Activated CD8-positive, alpha-beta T cell treated with anti-CD3 and anti-CD28 coated beads for 36 hours (primary cell): ENCODE measurements around the gene FARP1. TPM values are rescaled to one million over a fixed set of nuclear protein-coding genes. Genes with fewer than 3 reads are reported as not detected.

Experiments used
- ATAC-seq: fragments of 200-7000 bp; cut with Tn5 transposase; one replicate; pipeline ENCODE4 v1.10.0; 2021; ENCODE audit warnings: mild to moderate bottlenecking, moderate library complexity
- CTCF ChIA-PET: fragments of 350-600 bp; sonication (Branson Sonifier 250); formaldehyde crosslinking; loops from one replicate; lab custom pipeline; 2021; ENCODE audit warnings: antibody characterized with exemption; lab: Charles Lee
- POLR2A ChIA-PET: fragments of 350-600 bp; sonication (Branson Sonifier 250); formaldehyde crosslinking; loops from one replicate; lab custom pipeline; 2021; ENCODE audit warnings: antibody characterized with exemption; lab: Charles Lee
- DNase-seq: peaks from one replicate; pipeline ENCODE4 v3.0.0-alpha.2; 2020
- H3K27ac Mint-ChIP-seq: one replicate; pipeline ENCODE4 v1.8.0; 2021; ENCODE audit warnings: mild to moderate bottlenecking, mixed read lengths
- H3K27me3 Mint-ChIP-seq: one replicate; pipeline ENCODE4 v1.8.0; 2021; ENCODE audit warnings: mixed read lengths
- H3K36me3 Mint-ChIP-seq: one replicate; pipeline ENCODE4 v1.8.0; 2021; ENCODE audit warnings: low read depth, mixed read lengths
- H3K4me1 Mint-ChIP-seq: one replicate; pipeline ENCODE4 v1.8.0; 2021; ENCODE audit warnings: low read depth, mixed read lengths
- H3K4me3 Mint-ChIP-seq: one replicate; pipeline ENCODE4 v1.8.0; 2021; ENCODE audit warnings: mild to moderate bottlenecking, moderate library complexity, mixed read lengths
- H3K9me3 Mint-ChIP-seq: one replicate; pipeline ENCODE4 v1.8.0; 2021; ENCODE audit warnings: mixed read lengths
- CTCF ChIP-seq: fragments of 200-600 bp; IDR thresholded peaks from one replicate; pipeline ENCODE4 v1.8.0; 2022; ENCODE audit warnings: antibody characterized with exemption, mild to moderate bottlenecking
- intact Hi-C: fragments of 100-400 bp; cut with micrococcal nuclease; formaldehyde crosslinking; loops from one replicate; pipeline ENCODE4 v1.10.0; 2022
- total RNA-seq, 2 experiments: library from RNA; stranded (reverse); gene quantifications; one replicate each; pipeline ENCODE4 v1.2.3, GENCODE V29; 2021

The FARP1 gene
- total RNA-seq, 2 experiments from 2014 or later, result 0.27 to 0.43 TPM

DNA sequence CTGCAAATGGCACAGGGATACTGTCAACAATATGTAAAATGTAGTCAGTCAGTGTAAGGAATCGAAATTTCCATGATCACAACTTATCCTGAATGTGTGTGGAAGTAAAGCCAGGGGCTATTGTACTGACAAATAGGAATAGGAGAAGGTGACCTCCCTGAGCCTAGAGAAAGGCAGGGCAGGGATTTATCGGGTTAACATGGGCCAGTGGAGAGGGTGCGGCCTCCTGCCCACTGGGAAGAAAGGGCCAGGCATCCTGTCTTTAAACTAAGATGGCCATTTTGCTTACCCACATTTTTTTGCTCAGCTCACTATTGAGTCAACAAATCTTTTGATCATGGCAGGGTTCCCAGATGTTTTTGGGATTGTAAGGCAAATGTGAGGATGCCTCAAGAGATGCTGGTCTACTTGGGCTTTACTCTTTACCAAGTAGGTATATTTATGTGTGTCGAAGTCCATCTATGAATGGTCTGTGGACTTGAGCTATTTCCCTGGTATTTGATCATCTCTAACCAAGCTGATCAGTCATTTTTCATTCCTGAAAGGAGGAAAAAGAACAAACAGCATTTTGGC lies 150.8 kb downstream of the FARP1 start:
- no peak for DNase-seq
- H3K27ac Mint-ChIP-seq, result no peak overlapping the region

GRCh38 chr13:98295371-98295770 lies 152.5 kb downstream of the FARP1 start:
- DNase-seq, result no peak
- Mint-ChIP-seq H3K27me3 (no peaks in the 10 kb centered on the region), H3K9me3 (no peaks in the 10 kb centered on the region), H3K4me1 (no peaks in the 10 kb centered on the region), H3K4me3 (no peak overlapping the region), H3K27ac (no peak overlapping the region), H3K36me3 (no peaks in the 10 kb centered on the region)
- no peak for ATAC-seq
- intact Hi-C loops, result no loop called here
- no peak for TF ChIP-seq CTCF
- POLR2A ChIA-PET, result no interaction called here
- CTCF ChIA-PET, result no interaction called here

More for the DNA sequence above, 150.8 kb downstream of the FARP1 start:
- H3K4me3 Mint-ChIP-seq, result no peak overlapping the region
- no peak for TF ChIP-seq CTCF
- intact Hi-C loops, result no loop called here
- no peaks in the 10 kb centered on the region for H3K4me1 Mint-ChIP-seq
- no peaks in the 10 kb centered on the region for H3K9me3 Mint-ChIP-seq
- no peak for ATAC-seq
- no peaks in the 10 kb centered on the region for H3K27me3 Mint-ChIP-seq
- ChIA-PET CTCF (no interaction called here), POLR2A (no interaction called here)
- no peaks in the 10 kb centered on the region for H3K36me3 Mint-ChIP-seq

DNA sequence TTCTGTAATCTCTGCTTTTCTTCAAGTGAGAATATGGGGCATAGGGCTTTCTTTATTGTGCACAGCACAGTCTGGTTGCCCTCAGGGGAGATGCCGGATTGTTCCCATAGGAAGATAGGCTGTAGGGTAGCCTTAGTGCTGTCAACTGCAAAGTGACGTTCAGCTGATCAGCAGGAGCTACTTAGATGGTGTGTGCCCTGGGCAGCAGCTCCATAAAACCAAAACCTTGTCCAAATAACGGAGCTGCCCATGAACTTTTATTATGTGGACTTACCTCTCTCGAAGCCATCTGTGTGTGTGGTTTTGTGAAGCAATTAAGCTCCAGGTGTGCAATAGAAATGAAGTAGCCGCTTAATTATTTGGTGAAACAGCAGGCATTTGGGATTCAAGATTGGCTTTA lies 154.2 kb downstream of the FARP1 start:
- POLR2A ChIA-PET, result no interaction called here
- H3K27me3 Mint-ChIP-seq, result no peaks in the 10 kb centered on the region
- no peak for ATAC-seq

GRCh38 chr13:98297745-98298144 lies 154.9 kb downstream of the FARP1 start:
- intact Hi-C loops, result no loop called here
- CTCF ChIA-PET, result no interaction called here
- no peaks in the 10 kb centered on the region for H3K36me3 Mint-ChIP-seq
- no peaks in the 10 kb centered on the region for H3K27me3 Mint-ChIP-seq
- POLR2A ChIA-PET, result no interaction called here
- H3K27ac Mint-ChIP-seq, result no peak overlapping the region
- TF ChIP-seq CTCF, result no peak
- ATAC-seq, result no peak
- no peak overlapping the region for H3K4me3 Mint-ChIP-seq
- H3K4me1 Mint-ChIP-seq, result no peaks in the 10 kb centered on the region
- no peak for DNase-seq
- H3K9me3 Mint-ChIP-seq, result no peaks in the 10 kb centered on the region

More for the DNA sequence above, 154.2 kb downstream of the FARP1 start:
- Mint-ChIP-seq H3K27ac (no peak overlapping the region), H3K4me3 (no peak overlapping the region), H3K4me1 (no peaks in the 10 kb centered on the region), H3K36me3 (no peaks in the 10 kb centered on the region), H3K9me3 (no peaks in the 10 kb centered on the region)
- no peak for DNase-seq
- intact Hi-C loops, result no loop called here
- TF ChIP-seq CTCF, result no peak
- CTCF ChIA-PET, result no interaction called here

GRCh38 chr13:98298599-98298998 lies 155.7 kb downstream of the FARP1 start:
- Mint-ChIP-seq H3K4me3 (no peak overlapping the region), H3K27ac (no peak overlapping the region), H3K36me3 (no peaks in the 10 kb centered on the region), H3K27me3 (no peaks in the 10 kb centered on the region), H3K4me1 (no peaks in the 10 kb centered on the region), H3K9me3 (no peaks in the 10 kb centered on the region)
- ChIA-PET POLR2A (no interaction called here), CTCF (no interaction called here)
- no peak for TF ChIP-seq CTCF
- intact Hi-C loops, result no loop called here
- ATAC-seq (no peak), DNase-seq (no peak)
